ENCODE results near the gene ENOPH1. TPM values are rescaled to one million over a fixed set of nuclear protein-coding genes. Genes with fewer than 3 reads are reported as not detected.

The ENOPH1 gene
- total and polyA plus RNA-seq, 2 of the 13 experiments (the other 11 are each of a cell fraction or from before 2014, with no cell fraction given): 15.5 to 64.3 TPM

- H3K9me3 ChIP-seq (ENCODE audit: low read length): no peaks in the 10 kb centered on the region
- H3K36me3 ChIP-seq (replicated peaks in 1 of 2; ENCODE audit: control insufficient read depth in 1 of 2, insufficient read depth in 2 of 2, low read length in 2 of 2): peaks cover 8 to 44% of the 10 kb centered on the region in 2 experiments
- no TSS peak for BruUV-seq (replicated peaks)
- FAIRE-seq (no peak), ATAC-seq (no peak), DNase-seq (ENCODE audit: low spot score) (no peak)
- TF ChIP-seq ZBTB20 (CRISPR knock-in tag; IDR thresholded peaks at IDR 0.05; ENCODE audit: borderline replicate concordance, low read depth): no peak
- TF ChIP-seq ZBTB2 (CRISPR knock-in tag; IDR thresholded peaks at IDR 0.05; ENCODE audit: low read depth): no peak
- TF ChIP-seq NCOA2 (CRISPR knock-in tag; IDR thresholded peaks at IDR 0.05): no peak
- no peak for TF ChIP-seq TRAFD1 (CRISPR knock-in tag; IDR thresholded peaks at IDR 0.05; ENCODE audit: borderline replicate concordance)
- no peak for TF ChIP-seq ZNF841 (CRISPR knock-in tag; IDR thresholded peaks at IDR 0.05; ENCODE audit: borderline replicate concordance)
- TF ChIP-seq ZNF232 (CRISPR knock-in tag; IDR thresholded peaks at IDR 0.05; ENCODE audit: borderline replicate concordance): no peak
- no peak for TF ChIP-seq HNRNPH1 (optimal IDR thresholded peaks at IDR 0.05; ENCODE audit: low read depth, low read length)
- TF ChIP-seq ZNF331 (CRISPR knock-in tag; IDR thresholded peaks at IDR 0.05): no peak
- TF ChIP-seq RCOR2 (CRISPR knock-in tag; IDR thresholded peaks at IDR 0.05): no peak
- no peak overlapping the region for H3K4me2 ChIP-seq (ENCODE audit: low read depth, low read length)
- ChIA-PET CTCF (ENCODE audit: low intra/inter-chr PET ratio, low total read pairs) (no interaction called here), POLR2A (no interaction called here)
- WGBS (ENCODE audit: low lambda C conversion rate): 100% methylated on average over 1 of the region's 1 CpG
- H2AFZ ChIP-seq (ENCODE audit: low read length): no peak overlapping the region
- peaks cover 3% of the 10 kb centered on the region; the same call in 1 of the 2 replicates for H4K20me1 ChIP-seq (ENCODE audit: insufficient read depth, low read length)
- no peak overlapping the region for H3K4me3 ChIP-seq (replicated peaks in 1 of 3; ENCODE audit: insufficient read depth in 1 of 3, low read depth in 2 of 3, low read length in 3 of 3)
- H3K9ac ChIP-seq (ENCODE audit: insufficient read depth, low read depth, low read length): no peak overlapping the region
- peaks cover 35% of the 10 kb centered on the region for H3K79me2 ChIP-seq (ENCODE audit: insufficient read depth, low read length)
- intact Hi-C loops (cut with micrococcal nuclease; ENCODE audit: unreplicated experiment) (no loop called here), in situ Hi-C loops (cut with HindIII; ENCODE audit: extremely low pct_ligation_motif_present, low pct_unique_long_range_greater_than_20kb) (no loop called here)
- no peaks in the 10 kb centered on the region for H3K27me3 ChIP-seq (ENCODE audit: control insufficient read depth in 1 of 2, insufficient read depth in 2 of 2, low read length in 2 of 2)
- H3K27ac ChIP-seq (ENCODE audit: extremely low read length, insufficient read depth, low read length): no peak overlapping the region
- H3K4me1 ChIP-seq (ENCODE audit: insufficient read depth, low read length): no peaks in the 10 kb centered on the region
Observed at GRCh38 chr4:82447886-82448285, 17.5 kb downstream of the ENOPH1 start.
